Ovary (tissue), 3 donors: ENCODE measurements around the gene S100A10.

ENCODE experiments used
- CTCF ChIP-seq, 3 donors: fragments of 450-650 bp in 2 of 3; fragments of 200-600 bp in 1 of 3; IDR thresholded peaks; one replicate each; pipeline versions ENCODE4 v1.5.1 to v1.8.0; 2016 to 2022; ENCODE audit warnings: antibody characterized with exemption in 3 of 3, mild to moderate bottlenecking in 1 of 3
- EP300 ChIP-seq: sonication (generic); formaldehyde crosslinking; IDR thresholded peaks from one replicate; pipeline ENCODE4 v1.6.1; 2017; ENCODE audit warnings: antibody characterized with exemption
- POLR2A ChIP-seq: fragments of 450-650 bp; IDR thresholded peaks from one replicate; pipeline ENCODE4 v1.6.1; 2017; ENCODE audit warnings: antibody characterized with exemption, mild to moderate bottlenecking, moderate library complexity
- donor health status: DM: no; HTN: no; CAD: no.

- no peak for TF ChIP-seq CTCF (IDR thresholded peaks at IDR 0.05)
- TF ChIP-seq EP300, result no peak
- no peak for TF ChIP-seq POLR2A
Measured at GRCh38 chr1:151981178-151981525, 12.5 kb downstream of the S100A10 start.
